CD14-positive monocyte (primary cell): Measurements from ENCODE around the gene CTNND2. TPM values are rescaled to one million over a fixed set of nuclear protein-coding genes. Genes with fewer than 3 reads are reported as not detected.

Source experiments
- DNase-seq, 3 donors: peaks; one replicate each; pipeline ENCODE4 v3.0.0-alpha.2; 2011 to 2022
- H2AFZ ChIP-seq: 2 replicates; pipeline ENCODE4 v1.6.0; 2012; ENCODE audit warnings: mild to moderate bottlenecking, low read depth, low read length, inconsistent platforms; ENCODE audit not compliant: insufficient read depth, poor library complexity, severe bottlenecking
- H3K27ac ChIP-seq, 2 donors: 1 replicate in 1 of 2; 2 replicates in 1 of 2; pipeline ENCODE4 v1.5.1; 2012 to 2013; ENCODE audit warnings: low read length in 2 of 2, control low read depth in 1 of 2, inconsistent platforms in 1 of 2, low read depth in 1 of 2, mild to moderate bottlenecking in 1 of 2
- H3K27me3 ChIP-seq, 2 donors: one replicate each; pipeline versions ENCODE4 v1.6.0 to v1.6.1; 2011 to 2013; ENCODE audit warnings: low read length in 2 of 2; ENCODE audit not compliant: control insufficient read depth in 2 of 2, insufficient read depth in 2 of 2
- H3K36me3 ChIP-seq, 2 donors: replicated peaks in 1 of 2; 1 replicate in 1 of 2; 2 replicates in 1 of 2; pipeline versions ENCODE4 v1.5.1 to v1.6.1; 2012 to 2013; ENCODE audit warnings: low read length in 2 of 2, control low read depth in 1 of 2, inconsistent platforms in 1 of 2, mild to moderate bottlenecking in 1 of 2; ENCODE audit not compliant: insufficient read depth in 2 of 2, control insufficient read depth in 1 of 2
- H3K4me1 ChIP-seq, 2 donors: 1 replicate in 1 of 2; 2 replicates in 1 of 2; pipeline versions ENCODE4 v1.5.1 to v1.6.1; 2012 to 2013; ENCODE audit warnings: low read length in 2 of 2, control low read depth in 1 of 2, inconsistent platforms in 1 of 2, mild to moderate bottlenecking in 1 of 2, moderate library complexity in 1 of 2; ENCODE audit not compliant: insufficient read depth in 2 of 2, control insufficient read depth in 1 of 2
- H3K4me2 ChIP-seq: replicated peaks from 2 replicates; pipeline ENCODE3; 2012; ENCODE audit warnings: low read length, moderate library complexity, mild to moderate bottlenecking; ENCODE audit not compliant: poor library complexity, severe bottlenecking; ENCODE audit errors: extremely low read depth
- H3K4me3 ChIP-seq, 3 experiments: fragments of 200-600 bp in 1 of 3; sonication (generic) in 1 of 3; replicated peaks in 1 of 3; 1 replicate in 2 of 3; 2 replicates in 1 of 3; pipeline ENCODE4 v1.5.1; 2011 to 2013; ENCODE audit warnings: low read length in 3 of 3, mild to moderate bottlenecking in 3 of 3, control low read depth in 2 of 3, low read depth in 2 of 3, inconsistent platforms in 1 of 3, moderate library complexity in 1 of 3
- H3K79me2 ChIP-seq: 2 replicates; pipeline ENCODE4 v1.6.0; 2012; ENCODE audit warnings: mild to moderate bottlenecking, control low read depth, inconsistent platforms, low read length, moderate library complexity; ENCODE audit not compliant: insufficient read depth
- H3K9ac ChIP-seq: 2 replicates; pipeline ENCODE4 v1.6.0; 2017; ENCODE audit warnings: low read length, mild to moderate bottlenecking; ENCODE audit not compliant: insufficient read depth, poor library complexity, severe bottlenecking
- H3K9me3 ChIP-seq, 2 donors: replicated peaks in 1 of 2; 1 replicate in 1 of 2; 2 replicates in 1 of 2; pipeline versions ENCODE4 v1.5.1 to v1.6.1; 2012 to 2013; ENCODE audit warnings: low read length in 2 of 2, control low read depth in 1 of 2; ENCODE audit not compliant: control insufficient read depth in 1 of 2, insufficient read depth in 1 of 2
- H4K20me1 ChIP-seq: 2 replicates; pipeline ENCODE4 v1.6.0; 2012; ENCODE audit warnings: mild to moderate bottlenecking, low read length, control low read depth, moderate library complexity; ENCODE audit not compliant: insufficient read depth
- H3K27ac Mint-ChIP-seq, 7 donors: one replicate each; pipeline ENCODE4 v1.8.0; 2020; ENCODE audit warnings: mild to moderate bottlenecking in 7 of 7, mixed read lengths in 7 of 7, moderate library complexity in 6 of 7, inconsistent platforms in 2 of 7
- H3K27me3 Mint-ChIP-seq, 3 donors: one replicate each; pipeline ENCODE4 v1.8.0; 2021 to 2022; ENCODE audit warnings: low read depth in 3 of 3, mild to moderate bottlenecking in 3 of 3, mixed read lengths in 3 of 3, moderate library complexity in 3 of 3, inconsistent platforms in 1 of 3
- H3K36me3 Mint-ChIP-seq, 2 donors: one replicate each; pipeline ENCODE4 v1.8.0; 2020; ENCODE audit warnings: mixed read lengths in 2 of 2, inconsistent platforms in 1 of 2, mild to moderate bottlenecking in 1 of 2
- H3K4me1 Mint-ChIP-seq: one replicate; pipeline ENCODE4 v1.8.0; 2020; ENCODE audit warnings: mild to moderate bottlenecking, mixed read lengths
- H3K4me3 Mint-ChIP-seq, 2 donors: one replicate each; pipeline ENCODE4 v1.8.0; 2020; ENCODE audit warnings: mild to moderate bottlenecking in 2 of 2, mixed read lengths in 2 of 2, moderate library complexity in 1 of 2
- H3K9me3 Mint-ChIP-seq, 7 donors: one replicate each; pipeline ENCODE4 v1.8.0; 2020 to 2022; ENCODE audit warnings: mixed read lengths in 7 of 7, mild to moderate bottlenecking in 6 of 7, moderate library complexity in 6 of 7, inconsistent platforms in 2 of 7
- WGBS: methylation state at CpG from one replicate; pipeline ENCODE4 v1.1.5; 2013; ENCODE audit warnings: missing lambda C conversion rate; ENCODE audit not compliant: insufficient coverage; 5-methylcytosine and 5-hydroxymethylcytosine counted together
- intact Hi-C, 2 donors: fragments of 100-400 bp; cut with micrococcal nuclease; formaldehyde crosslinking; loops; one replicate each; pipeline versions ENCODE4 v1.15.0 to v1.15.1; 2023
- polyA plus RNA-seq, 3 donors: library from polyadenylated mRNA; depleted of rRNA in 1 of 3; unstranded in 2 of 3; stranded (reverse) in 1 of 3; fragments of 300-500 nt in 2 of 3; fragments of >200 nt in 1 of 3; fragmentation: Illumina TruSeq in 2 of 3; gene quantifications; 1 replicate in 2 of 3; 2 replicates in 1 of 3; pipeline ENCODE4 v1.2.3, GENCODE V29; 2012 to 2021
- TF ChIP-seq, protein P1 (sequence below): fragments of 200-600 bp; IDR thresholded peaks from one replicate; pipeline ENCODE4 v1.8.0; 2022; ENCODE audit warnings: antibody characterized with exemption, mild to moderate bottlenecking

Gene CTNND2
- polyA plus RNA-seq, 3 donors: not detected

GRCh38 chr5:11711932-11712331 lies 192.3 kb downstream of the CTNND2 start:
- no peak overlapping the region for H3K9ac ChIP-seq
- no peaks in the 10 kb centered on the region for H4K20me1 ChIP-seq
- H2AFZ ChIP-seq: no peak overlapping the region
- intact Hi-C loops: no loop called here
- Mint-ChIP-seq H3K4me1 (no peaks in the 10 kb centered on the region), H3K27me3 (peaks cover 0 to 1% (median 0%) of the 10 kb centered on the region in 3 donors), H3K4me3 (no peak overlapping the region), H3K36me3 (no peaks in the 10 kb centered on the region), H3K9me3 (peaks cover 0 to 4% (median 0%) of the 10 kb centered on the region in 7 donors), H3K27ac (no peak overlapping the region)
- H3K79me2 ChIP-seq: no peaks in the 10 kb centered on the region
- no peaks in the 10 kb centered on the region for H3K4me1 ChIP-seq
- TF ChIP-seq, protein P1, sequence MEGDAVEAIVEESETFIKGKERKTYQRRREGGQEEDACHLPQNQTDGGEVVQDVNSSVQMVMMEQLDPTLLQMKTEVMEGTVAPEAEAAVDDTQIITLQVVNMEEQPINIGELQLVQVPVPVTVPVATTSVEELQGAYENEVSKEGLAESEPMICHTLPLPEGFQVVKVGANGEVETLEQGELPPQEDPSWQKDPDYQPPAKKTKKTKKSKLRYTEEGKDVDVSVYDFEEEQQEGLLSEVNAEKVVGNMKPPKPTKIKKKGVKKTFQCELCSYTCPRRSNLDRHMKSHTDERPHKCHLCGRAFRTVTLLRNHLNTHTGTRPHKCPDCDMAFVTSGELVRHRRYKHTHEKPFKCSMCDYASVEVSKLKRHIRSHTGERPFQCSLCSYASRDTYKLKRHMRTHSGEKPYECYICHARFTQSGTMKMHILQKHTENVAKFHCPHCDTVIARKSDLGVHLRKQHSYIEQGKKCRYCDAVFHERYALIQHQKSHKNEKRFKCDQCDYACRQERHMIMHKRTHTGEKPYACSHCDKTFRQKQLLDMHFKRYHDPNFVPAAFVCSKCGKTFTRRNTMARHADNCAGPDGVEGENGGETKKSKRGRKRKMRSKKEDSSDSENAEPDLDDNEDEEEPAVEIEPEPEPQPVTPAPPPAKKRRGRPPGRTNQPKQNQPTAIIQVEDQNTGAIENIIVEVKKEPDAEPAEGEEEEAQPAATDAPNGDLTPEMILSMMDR: no peak
- H3K9me3 ChIP-seq: no peaks in the 10 kb centered on the region
- no peak overlapping the region for H3K4me2 ChIP-seq
- no peak for DNase-seq
- H3K4me3 ChIP-seq: no peak overlapping the region
- no peaks in the 10 kb centered on the region for H3K36me3 ChIP-seq
- no peaks in the 10 kb centered on the region for H3K27me3 ChIP-seq
- no CpG with 5 or more reads among the region's 1 CpG for WGBS
- no peak overlapping the region for H3K27ac ChIP-seq

- Mint-ChIP-seq H3K36me3 (no peaks in the 10 kb centered on the region), H3K4me1 (no peaks in the 10 kb centered on the region), H3K4me3 (no peak overlapping the region), H3K27ac (no peak overlapping the region), H3K9me3 (peaks cover 0 to 11% (median 2%) of the 10 kb centered on the region in 7 donors), H3K27me3 (peaks cover 0 to 1% (median 0%) of the 10 kb centered on the region in 3 donors)
- Histone ChIP-seq H3K4me2 (no peak overlapping the region), H3K36me3 (no peaks in the 10 kb centered on the region), H3K9me3 (no peaks in the 10 kb centered on the region), H3K9ac (no peak overlapping the region), H3K4me3 (no peak overlapping the region), H2AFZ (no peak overlapping the region), H3K27me3 (no peaks in the 10 kb centered on the region), H3K4me1 (no peaks in the 10 kb centered on the region), H3K79me2 (no peaks in the 10 kb centered on the region), H4K20me1 (no peaks in the 10 kb centered on the region), H3K27ac (no peak overlapping the region)
- TF ChIP-seq, protein P1: no peak
- intact Hi-C loops: no loop called here
- no peak for DNase-seq
- 83% methylated on average over 2 of the region's 4 CpGs for WGBS
These were observed 195.2 kb downstream of the CTNND2 start for GRCh38 chr5:11709021-11709420.
